K562 (cell line): ENCODE data around the gene DAB2IP. TPM values are rescaled to one million over a fixed set of nuclear protein-coding genes. Genes with fewer than 3 reads are reported as not detected.

ENCODE experiments used
- ATAC-seq: fragments of 200-7000 bp; cut with Tn5 transposase; 3 replicates; pipeline ENCODE4 v1.9.1; 2020; ENCODE audit warnings: moderate library complexity
- BruUV-seq: library from RNA; stranded (reverse); fragments of 400-500 nt; replicated peaks from 2 replicates; lab custom pipeline; 2021; lab: Mats Ljungman, UMichigan
- CTCF ChIA-PET: fragments of 300-600 bp; formaldehyde crosslinking; extraction: SDS; loops from one replicate; lab custom pipeline; 2021; ENCODE audit warnings: low intra/inter-chr PET ratio; lab: Yijun Ruan, JAX
- POLR2A ChIA-PET: fragments of 300-600, 350-650 bp; sonication (Branson Sonifier 250); formaldehyde crosslinking; extraction: SDS; loops from one replicate; lab custom pipeline; 2021; ENCODE audit warnings: antibody characterized with exemption, inconsistent platforms; lab: Yijun Ruan, JAX
- DNase-seq, 4 experiments: peaks; one replicate each; pipeline versions ENCODE4 v3.0.0 to v3.0.0-alpha.2; 2011 to 2018; ENCODE audit warnings: low spot score in 3 of 4, mixed read lengths in 3 of 4; ENCODE audit errors: extremely low read depth in 1 of 4
- FAIRE-seq: peaks from 2 replicates; lab custom pipeline; 2011; peaks lifted over from hg19 to GRCh38; lab: Jason Lieb, UNC
- H2AFZ ChIP-seq: 2 replicates; pipeline ENCODE4 v1.6.0; 2011; ENCODE audit warnings: low read depth, low read length, control low read depth, inconsistent platforms
- H3K27ac ChIP-seq: fragments of 200-600 bp; 3 replicates; pipeline ENCODE4 v1.8.0; 2011; ENCODE audit warnings: low read depth, mild to moderate bottlenecking, control low read depth, inconsistent platforms, low read length, moderate library complexity, mixed read lengths; ENCODE audit errors: extremely low read depth
- H3K27me3 ChIP-seq, 2 experiments: fragments of 300-600 bp in 1 of 2; 2 replicates in 1 of 2; 3 replicates in 1 of 2; pipeline versions ENCODE4 v1.6.0 to v1.8.0; 2011; ENCODE audit warnings: inconsistent platforms in 2 of 2, low read length in 2 of 2, mild to moderate bottlenecking in 1 of 2, mixed read lengths in 1 of 2, moderate library complexity in 1 of 2; ENCODE audit not compliant: control insufficient read depth in 2 of 2, insufficient read depth in 2 of 2
- H3K36me3 ChIP-seq: fragments of 300-600 bp; 3 replicates; pipeline ENCODE4 v1.8.0; 2011; ENCODE audit warnings: mild to moderate bottlenecking, low read length, inconsistent platforms; ENCODE audit not compliant: control insufficient read depth, insufficient read depth
- H3K4me1 ChIP-seq, 2 experiments: fragments of 200-600 bp in 1 of 2; replicated peaks in 1 of 2; 2 replicates in 1 of 2; 3 replicates in 1 of 2; pipeline versions ENCODE4 v1.5.1 to v1.8.0; 2011; ENCODE audit warnings: inconsistent platforms in 2 of 2, low read length in 2 of 2, mild to moderate bottlenecking in 1 of 2, mixed read lengths in 1 of 2, moderate library complexity in 1 of 2; ENCODE audit not compliant: control insufficient read depth in 2 of 2, insufficient read depth in 2 of 2
- H3K4me2 ChIP-seq: 2 replicates; pipeline ENCODE4 v1.6.1; 2011; ENCODE audit warnings: low read length, control low read depth, inconsistent platforms, mixed read lengths; ENCODE audit not compliant: insufficient read depth
- H3K4me3 ChIP-seq: fragments of 200-600 bp; sonication (generic), shearing (Covaris generic); 2 replicates; pipeline ENCODE4 v1.5.1; 2016; ENCODE audit warnings: control low read depth, inconsistent platforms
- H3K79me2 ChIP-seq: fragments of 200-600 bp; 3 replicates; pipeline ENCODE4 v1.8.0; 2011; ENCODE audit warnings: low read length, inconsistent platforms; ENCODE audit not compliant: control insufficient read depth, insufficient read depth
- H3K9ac ChIP-seq, 2 experiments: 2 replicates each; pipeline versions ENCODE4 v1.6.0 to v1.6.1; 2011; ENCODE audit warnings: low read depth in 2 of 2, low read length in 2 of 2, control low read depth in 1 of 2, inconsistent platforms in 1 of 2, mild to moderate bottlenecking in 1 of 2, mixed read lengths in 1 of 2; ENCODE audit not compliant: insufficient read depth in 1 of 2
- H3K9me1 ChIP-seq: one replicate; pipeline ENCODE4 v1.6.0; 2011; ENCODE audit warnings: inconsistent platforms, mild to moderate bottlenecking, low read length, moderate library complexity; ENCODE audit not compliant: control insufficient read depth, insufficient read depth
- H3K9me3 ChIP-seq: replicated peaks from 2 replicates; pipeline ENCODE4 v1.5.1; 2011; ENCODE audit warnings: low read depth, low read length, inconsistent platforms; ENCODE audit not compliant: control insufficient read depth, insufficient read depth
- H4K20me1 ChIP-seq: replicated peaks from 2 replicates; pipeline ENCODE4 v1.6.1; 2011; ENCODE audit warnings: low read length, inconsistent platforms, mixed read lengths; ENCODE audit not compliant: control insufficient read depth, insufficient read depth
- JUND ChIP-seq, 2 experiments: IDR thresholded peaks; 2 replicates in 1 of 2; 3 replicates in 1 of 2; pipeline ENCODE4 v1.6.1; 2011; ENCODE audit warnings: borderline replicate concordance in 2 of 2, low read depth in 2 of 2, low read length in 2 of 2, improper control_type of control experiment in 1 of 2, missing biosample characterization in 1 of 2, missing genetic modification characterization in 1 of 2, missing genetic modification reagents in 1 of 2
- MTF1 ChIP-seq: fragments of 250-450 bp; sonication (Bioruptor Pico); IDR thresholded peaks from 2 replicates; pipeline ENCODE4 v1.9.0; 2021; ENCODE audit warnings: moderate library complexity, mild to moderate bottlenecking, inconsistent platforms, borderline replicate concordance
- RBBP5 ChIP-seq: fragments of 200-600 bp; sonication (generic); IDR thresholded peaks from 2 replicates; pipeline ENCODE4 v1.6.1; 2012; ENCODE audit warnings: borderline replicate concordance, mild to moderate bottlenecking, low read length, control low read depth, inconsistent platforms; ENCODE audit not compliant: insufficient read depth, poor library complexity, severe bottlenecking
- TEAD1 ChIP-seq, 2 experiments: fragments of 450-650 bp in 1 of 2; sonication (generic) in 1 of 2; formaldehyde crosslinking; IDR thresholded peaks; 2 replicates each; pipeline versions ENCODE4 v1.4.0 to v1.8.0; 2020 to 2022; ENCODE audit warnings: mild to moderate bottlenecking in 2 of 2, missing genetic modification reagents in 1 of 2
- WGBS: fragments of 100-300 bp; shearing (Covaris generic); methylation state at CpG from one replicate; pipeline ENCODE4 v1.1.6; 2016; ENCODE audit warnings: low coverage, mixed read lengths; ENCODE audit not compliant: insufficient coverage; ENCODE audit errors: missing lambda C conversion rate; 5-methylcytosine and 5-hydroxymethylcytosine counted together
- in situ Hi-C: fragments of 300-500 bp; cut with MboI; formaldehyde crosslinking; loops from 4 replicates; pipeline ENCODE4 v1.15.0; 2018; ENCODE audit warnings: inconsistent platforms, mixed read lengths
- intact Hi-C: fragments of 100-400 bp; cut with micrococcal nuclease; formaldehyde crosslinking; loops from 2 replicates; pipeline ENCODE4 v1.14.2; 2022
- polyA plus RNA-seq, 8 experiments: library from polyadenylated mRNA; depleted of rRNA in 4 of 8; stranded (reverse) in 5 of 8; unstranded in 3 of 8; fragments of >200 nt; fragmentation: Nextera tagmentation in 2 of 8; fragmentation: Illumina TruSeq in 1 of 8; extraction: Ambion mirVana in 2 of 8; extraction: Trizol in 1 of 8; gene quantifications; 2 replicates each; pipeline versions ENCODE4 v1.2.1 to v1.2.3, GENCODE V29; 2011 to 2014; ENCODE audit warnings: inconsistent platforms in 1 of 8, missing spikeins in 1 of 8
- total RNA-seq, 7 experiments: library from RNA; depleted of rRNA in 6 of 7; stranded (reverse); fragments of >200 nt in 6 of 7; fragmentation: Illumina TruSeq in 2 of 7; extraction: Trizol in 2 of 7; gene quantifications; 2 replicates each; pipeline versions ENCODE4 v1.2.1 to v1.2.3, GENCODE V29; 2011 to 2021; ENCODE audit warnings: low replicate concordance in 1 of 7
- TF ChIP-seq, protein P1 (sequence below): sonication (generic); formaldehyde crosslinking; IDR thresholded peaks from 2 replicates; pipeline ENCODE4 v1.8.0; 2022; ENCODE audit warnings: mild to moderate bottlenecking, missing genetic modification reagents, borderline replicate concordance
- TF ChIP-seq, protein P2 (sequence below): fragments of 450-650 bp; formaldehyde crosslinking; IDR thresholded peaks from 2 replicates; pipeline ENCODE4 v1.4.0; 2020; ENCODE audit warnings: mild to moderate bottlenecking, moderate library complexity
- TF ChIP-seq, protein P3 (sequence below): sonication (generic); formaldehyde crosslinking; IDR thresholded peaks from 2 replicates; pipeline ENCODE4 v1.8.0; 2022; ENCODE audit warnings: missing genetic modification reagents, mild to moderate bottlenecking, borderline replicate concordance

DAB2IP gene
- total and polyA plus RNA-seq, 9 of the 15 experiments (the other 6 are each of a cell fraction or from before 2014, with no cell fraction given): 0.04 to 0.31 (median 0.08) TPM; not detected in 5

DNA sequence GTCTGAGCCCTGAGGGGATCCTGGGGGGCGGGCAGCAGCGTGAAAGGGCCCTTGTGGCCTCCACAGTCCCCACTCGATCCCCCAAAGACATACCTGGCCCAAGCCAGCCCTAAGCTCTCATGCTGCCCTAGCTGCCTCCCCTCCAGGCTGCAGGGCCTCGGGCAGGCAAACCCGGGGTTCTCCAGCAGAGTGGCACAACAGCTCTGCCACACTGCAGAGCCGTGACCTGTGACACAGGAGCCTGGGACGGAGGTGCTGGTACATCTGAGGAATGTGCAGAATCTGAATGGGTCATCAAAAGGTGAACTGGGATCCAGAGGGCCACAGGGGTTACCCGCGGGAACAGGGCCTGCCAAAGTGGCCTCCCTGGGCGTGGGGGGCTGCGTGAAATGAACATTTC, 163.2 kb downstream of the DAB2IP start (continued):
- TF ChIP-seq, protein P1, sequence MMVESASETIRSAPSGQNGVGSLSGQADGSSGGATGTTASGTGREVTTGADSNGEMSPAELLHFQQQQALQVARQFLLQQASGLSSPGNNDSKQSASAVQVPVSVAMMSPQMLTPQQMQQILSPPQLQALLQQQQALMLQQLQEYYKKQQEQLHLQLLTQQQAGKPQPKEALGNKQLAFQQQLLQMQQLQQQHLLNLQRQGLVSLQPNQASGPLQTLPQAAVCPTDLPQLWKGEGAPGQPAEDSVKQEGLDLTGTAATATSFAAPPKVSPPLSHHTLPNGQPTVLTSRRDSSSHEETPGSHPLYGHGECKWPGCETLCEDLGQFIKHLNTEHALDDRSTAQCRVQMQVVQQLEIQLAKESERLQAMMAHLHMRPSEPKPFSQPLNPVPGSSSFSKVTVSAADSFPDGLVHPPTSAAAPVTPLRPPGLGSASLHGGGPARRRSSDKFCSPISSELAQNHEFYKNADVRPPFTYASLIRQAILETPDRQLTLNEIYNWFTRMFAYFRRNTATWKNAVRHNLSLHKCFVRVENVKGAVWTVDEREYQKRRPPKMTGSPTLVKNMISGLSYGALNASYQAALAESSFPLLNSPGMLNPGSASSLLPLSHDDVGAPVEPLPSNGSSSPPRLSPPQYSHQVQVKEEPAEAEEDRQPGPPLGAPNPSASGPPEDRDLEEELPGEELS: no peak
- TF ChIP-seq RBBP5: no peak
- no peak for TF ChIP-seq JUND (IDR thresholded peaks at IDR 0.05; ENCODE audit: borderline replicate concordance, low read depth, low read length)
- TF ChIP-seq JUND (tag; IDR thresholded peaks at IDR 0.05; ENCODE audit: borderline replicate concordance, low read depth, low read length): no peak

DNA sequence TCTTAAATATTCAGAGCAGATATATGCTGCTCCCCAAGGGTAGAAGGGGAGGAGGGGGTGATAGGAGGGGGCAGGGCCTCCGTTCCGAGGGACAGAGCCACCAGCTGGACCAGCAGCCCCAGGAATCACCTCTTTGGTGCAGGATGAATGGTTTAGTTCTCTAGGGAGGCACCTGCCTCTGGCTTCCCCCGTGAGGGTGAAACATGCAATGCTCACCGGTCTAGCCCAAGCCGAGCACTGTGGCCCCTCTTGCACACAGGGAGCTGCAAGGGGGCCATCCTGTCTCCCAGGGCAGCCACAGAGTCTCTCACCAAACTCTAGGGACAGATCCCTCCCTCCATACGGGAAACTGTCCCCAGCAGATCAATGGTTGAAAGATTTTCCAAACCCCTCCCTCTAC, 163.7 kb downstream of the DAB2IP start:
- ATAC-seq (no peak), DNase-seq (no peak), FAIRE-seq (no peak)
- intact Hi-C loops (no loop called here), in situ Hi-C loops (no loop called here)
- Histone ChIP-seq H3K27ac (no peak overlapping the region), H3K4me1 (no peaks in the 10 kb centered on the region), H3K4me3 (no peak overlapping the region), H3K9ac (no peak overlapping the region), H3K9me1 (no peaks in the 10 kb centered on the region), H3K4me2 (no peak overlapping the region), H3K9me3 (no peaks in the 10 kb centered on the region), H4K20me1 (peaks cover 5% of the 10 kb centered on the region; the same call in 1 of the 2 replicates), H3K79me2 (no peaks in the 10 kb centered on the region), H2AFZ (no peak overlapping the region), H3K36me3 (no peaks in the 10 kb centered on the region), H3K27me3 (peaks cover 21 to 79% of the 10 kb centered on the region in 2 experiments)
- WGBS: 0% methylated on average over 6 of the region's 6 CpGs
- BruUV-seq: no TSS peak
- POLR2A ChIA-PET: interaction anchor here (0.6 to 1.0 kb wide), 2 partner anchors 8 to 34 kb away, joined by 3 to 4 read pairs; no protein-coding TSS in a partner anchor
- CTCF ChIA-PET: no interaction called here
- TF ChIP-seq TEAD1 (CRISPR knock-in tag; IDR thresholded peaks at IDR 0.05) (no peak), MTF1 (no peak)
- TF ChIP-seq, protein P2, sequence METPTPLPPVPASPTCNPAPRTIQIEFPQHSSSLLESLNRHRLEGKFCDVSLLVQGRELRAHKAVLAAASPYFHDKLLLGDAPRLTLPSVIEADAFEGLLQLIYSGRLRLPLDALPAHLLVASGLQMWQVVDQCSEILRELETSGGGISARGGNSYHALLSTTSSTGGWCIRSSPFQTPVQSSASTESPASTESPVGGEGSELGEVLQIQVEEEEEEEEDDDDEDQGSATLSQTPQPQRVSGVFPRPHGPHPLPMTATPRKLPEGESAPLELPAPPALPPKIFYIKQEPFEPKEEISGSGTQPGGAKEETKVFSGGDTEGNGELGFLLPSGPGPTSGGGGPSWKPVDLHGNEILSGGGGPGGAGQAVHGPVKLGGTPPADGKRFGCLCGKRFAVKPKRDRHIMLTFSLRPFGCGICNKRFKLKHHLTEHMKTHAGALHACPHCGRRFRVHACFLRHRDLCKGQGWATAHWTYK (CRISPR knock-in tag): no peak
- TF ChIP-seq, protein P3, sequence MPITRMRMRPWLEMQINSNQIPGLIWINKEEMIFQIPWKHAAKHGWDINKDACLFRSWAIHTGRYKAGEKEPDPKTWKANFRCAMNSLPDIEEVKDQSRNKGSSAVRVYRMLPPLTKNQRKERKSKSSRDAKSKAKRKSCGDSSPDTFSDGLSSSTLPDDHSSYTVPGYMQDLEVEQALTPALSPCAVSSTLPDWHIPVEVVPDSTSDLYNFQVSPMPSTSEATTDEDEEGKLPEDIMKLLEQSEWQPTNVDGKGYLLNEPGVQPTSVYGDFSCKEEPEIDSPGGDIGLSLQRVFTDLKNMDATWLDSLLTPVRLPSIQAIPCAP: no peak
